Effector CD4-positive, alpha-beta T cell (primary cell): ENCODE data around the gene GRIK1.

Experiments
- DNase-seq: peaks from one replicate; pipeline ENCODE4 v3.0.0-alpha.2; 2020

Gene GRIK1

GRCh38 chr21:29771491-29772066, 168.2 kb downstream of the GRIK1 start:
- DNase-seq: no peak

- DNase-seq: no peak
Observed at GRCh38 chr21:29763674-29764073, 176.1 kb downstream of the GRIK1 start.

- DNase-seq: no peak
Observed at GRCh38 chr21:29762570-29763082, 177.2 kb downstream of the GRIK1 start.

GRCh38 chr21:29753216-29753615, 186.6 kb downstream of the GRIK1 start:
- DNase-seq: no peak

GRCh38 chr21:29751473-29752185, 188.2 kb downstream of the GRIK1 start:
- no peak for DNase-seq

GRCh38 chr21:29749957-29750356, 189.8 kb downstream of the GRIK1 start:
- DNase-seq: no peak

- DNase-seq: no peak
Observed at GRCh38 chr21:29749223-29749622, 190.6 kb downstream of the GRIK1 start.

GRCh38 chr21:29748391-29749167, 191.2 kb downstream of the GRIK1 start:
- no peak for DNase-seq

- no peak for DNase-seq
Observed at GRCh38 chr21:29741761-29742160, 198.0 kb downstream of the GRIK1 start.

GRCh38 chr21:29739176-29739575, 200.6 kb downstream of the GRIK1 start:
- DNase-seq: no peak

GRCh38 chr21:29738730-29739129, 201.1 kb downstream of the GRIK1 start:
- DNase-seq: no peak

- no peak for DNase-seq
Observed at GRCh38 chr21:29737186-29737585, 202.6 kb downstream of the GRIK1 start.

GRCh38 chr21:29730281-29730680, 209.5 kb downstream of the GRIK1 start:
- DNase-seq: no peak

GRCh38 chr21:29726044-29726443, 213.8 kb downstream of the GRIK1 start:
- no peak for DNase-seq

- DNase-seq: no peak
Observed at GRCh38 chr21:29725025-29725736, 214.6 kb downstream of the GRIK1 start.

- no peak for DNase-seq
Observed at GRCh38 chr21:29721964-29722363, 217.8 kb downstream of the GRIK1 start.

GRCh38 chr21:29721221-29721620, 218.6 kb downstream of the GRIK1 start:
- no peak for DNase-seq

- no peak for DNase-seq
Observed at GRCh38 chr21:29719521-29719920, 220.3 kb downstream of the GRIK1 start.

- DNase-seq: no peak
Observed at GRCh38 chr21:29718081-29718815, 221.5 kb downstream of the GRIK1 start.

GRCh38 chr21:29717659-29718058, 222.1 kb downstream of the GRIK1 start:
- DNase-seq: no peak

GRCh38 chr21:29716753-29717152, 223.0 kb downstream of the GRIK1 start:
- no peak for DNase-seq

GRCh38 chr21:29715089-29715488, 224.7 kb downstream of the GRIK1 start:
- no peak for DNase-seq
